Esophagus (tissue), 2 donors: ENCODE measurements around the gene MYO9B. TPM values are rescaled to one million over a fixed set of nuclear protein-coding genes. Genes with fewer than 3 reads are reported as not detected.

ENCODE experiments used
- H3K27ac ChIP-seq, 2 donors: one replicate each; pipeline ENCODE4 v1.5.1; 2013; ENCODE audit warnings: low read depth in 2 of 2, mild to moderate bottlenecking in 2 of 2, inconsistent platforms in 1 of 2, low read length in 1 of 2, moderate library complexity in 1 of 2
- H3K27me3 ChIP-seq, 2 donors: one replicate each; pipeline ENCODE4 v1.6.1; 2013; ENCODE audit warnings: low read length in 2 of 2, control low read depth in 1 of 2, mild to moderate bottlenecking in 1 of 2; ENCODE audit not compliant: insufficient read depth in 2 of 2, control insufficient read depth in 1 of 2
- H3K36me3 ChIP-seq, 2 donors: one replicate each; pipeline ENCODE4 v1.6.1; 2013; ENCODE audit warnings: low read length in 1 of 2; ENCODE audit not compliant: control insufficient read depth in 2 of 2, insufficient read depth in 2 of 2
- H3K4me1 ChIP-seq, 2 donors: one replicate each; pipeline ENCODE4 v1.6.1; 2013; ENCODE audit warnings: low read length in 1 of 2; ENCODE audit not compliant: control insufficient read depth in 2 of 2, insufficient read depth in 2 of 2
- H3K4me3 ChIP-seq, 2 donors: one replicate each; pipeline ENCODE4 v1.5.1; 2013; ENCODE audit warnings: low read length in 2 of 2, mild to moderate bottlenecking in 2 of 2, low read depth in 1 of 2, moderate library complexity in 1 of 2
- H3K9me3 ChIP-seq, 2 donors: one replicate each; pipeline ENCODE4 v1.6.1; 2013; ENCODE audit warnings: mild to moderate bottlenecking in 2 of 2, low read depth in 1 of 2, low read length in 1 of 2, moderate library complexity in 1 of 2; ENCODE audit not compliant: control insufficient read depth in 2 of 2, insufficient read depth in 1 of 2
- WGBS, 2 donors: extraction: QIAGEN DNeasy Blood & Tissue Kit; methylation state at CpG; one replicate each; pipeline ENCODE4 v1.1.7; 2013; 5-methylcytosine and 5-hydroxymethylcytosine counted together
- polyA plus RNA-seq, 2 donors: library from polyadenylated mRNA; stranded (reverse); fragments of 200-250 nt; gene quantifications; one replicate each; pipeline ENCODE4 v1.2.3, GENCODE V29; 2013
- donor health status: healthy with polysubstance abuse.
- donor health status: Bipolar disorder and iron deficiency.

Gene MYO9B
- polyA plus RNA-seq, 2 donors, result 24.2 to 41.2 TPM

DNA sequence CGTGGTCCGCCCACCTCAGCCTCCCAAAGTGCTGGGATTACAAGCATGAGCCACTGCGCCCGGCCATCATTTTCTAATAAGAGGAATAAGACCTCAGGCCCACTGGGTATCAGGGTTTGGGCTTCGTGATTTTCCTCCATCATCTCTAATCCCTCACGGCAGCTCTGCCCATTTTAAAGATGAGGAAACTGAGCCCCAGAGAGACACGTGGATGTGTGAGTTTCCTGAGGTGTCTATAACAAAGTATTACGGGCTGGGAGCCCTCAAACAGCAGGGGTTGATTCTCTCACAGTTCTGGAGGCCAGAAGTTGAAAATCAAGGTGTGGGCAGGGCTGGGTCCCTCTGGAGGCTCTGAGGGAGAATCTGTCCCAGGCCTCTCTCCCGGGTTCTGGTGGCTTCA, 33.7 kb downstream of the MYO9B start:
- Histone ChIP-seq H3K27me3 (no peaks in the 10 kb centered on the region), H3K36me3 (peaks cover 0 to 19% of the 10 kb centered on the region in 2 donors), H3K4me3 (no peak overlapping the region), H3K27ac (no peak overlapping the region), H3K4me1 (peaks cover 9 to 25% of the 10 kb centered on the region in 2 donors), H3K9me3 (no peaks in the 10 kb centered on the region)
- WGBS, 2 donors, result 90 to 93% methylated on average over 9 of the region's 9 CpGs

DNA sequence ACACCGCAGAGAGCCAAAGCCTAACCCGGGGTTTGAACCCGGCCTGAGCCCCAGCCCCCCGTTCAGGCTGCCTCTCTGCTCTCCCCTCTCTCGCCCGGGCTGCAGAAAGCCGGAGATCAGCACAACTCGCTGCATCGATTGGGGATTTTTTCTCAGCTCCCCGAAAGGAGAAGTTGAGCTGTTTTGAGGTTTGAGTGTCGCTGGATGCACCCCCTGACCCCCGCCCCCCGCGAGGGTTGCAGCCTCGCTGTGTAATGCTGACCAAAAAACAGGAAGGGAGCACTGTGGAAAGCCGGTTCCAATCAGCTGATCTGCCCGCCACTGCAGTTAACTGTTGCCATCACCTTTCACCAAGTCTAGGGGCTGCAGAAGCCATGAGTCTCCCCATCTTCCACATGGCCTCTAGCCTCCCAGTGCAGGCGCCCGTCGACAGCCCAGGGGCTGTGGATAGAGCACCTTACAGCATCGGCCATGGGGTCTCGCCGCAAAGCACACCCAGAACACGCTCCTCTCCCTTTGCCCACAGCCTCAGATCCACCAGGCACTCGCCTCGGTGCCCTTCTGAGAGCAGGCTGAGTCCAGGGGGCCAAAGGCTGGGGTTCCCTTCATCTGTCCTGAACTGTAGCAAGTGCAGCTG, 34.5 kb downstream of the MYO9B start:
- no peaks in the 10 kb centered on the region for H3K27me3 ChIP-seq
- 80 to 83% methylated on average over 26 of the region's 26 CpGs for WGBS, 2 donors
- H3K27ac ChIP-seq, result peak overlapping the region in 1 of 2 donors; percentile 57
- H3K9me3 ChIP-seq, result no peaks in the 10 kb centered on the region
- no peak overlapping the region for H3K4me3 ChIP-seq
- H3K4me1 ChIP-seq, result peaks cover 12 to 25% of the 10 kb centered on the region in 2 donors
- peaks cover 0 to 16% of the 10 kb centered on the region in 2 donors for H3K36me3 ChIP-seq

DNA sequence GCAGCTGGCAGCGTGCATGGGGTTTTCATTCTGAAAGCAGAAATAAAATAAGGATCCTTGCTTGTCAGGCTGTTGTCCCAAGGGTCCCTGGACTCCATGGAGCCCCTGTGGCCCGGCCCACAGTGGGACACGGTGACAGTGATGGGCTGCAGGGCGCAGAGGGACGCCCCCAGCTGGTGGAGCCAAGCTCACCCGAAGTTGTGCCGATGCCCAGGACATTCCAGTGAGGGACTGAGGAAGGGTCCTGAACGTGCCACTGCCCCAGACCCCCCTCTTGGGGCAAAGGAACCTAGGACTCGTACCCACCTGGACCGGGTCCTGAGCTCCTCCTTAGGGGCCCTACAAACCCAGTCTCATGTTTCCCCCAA, 35.0 kb downstream of the MYO9B start:
- Histone ChIP-seq H3K4me1 (peaks cover 12 to 25% of the 10 kb centered on the region in 2 donors), H3K27ac (peak overlapping the region in 1 of 2 donors; percentile 57), H3K9me3 (no peaks in the 10 kb centered on the region), H3K27me3 (no peaks in the 10 kb centered on the region), H3K36me3 (peaks cover 0 to 16% of the 10 kb centered on the region in 2 donors), H3K4me3 (no peak overlapping the region)
- WGBS, 2 donors, result 88 to 93% methylated on average over 10 of the region's 10 CpGs

DNA sequence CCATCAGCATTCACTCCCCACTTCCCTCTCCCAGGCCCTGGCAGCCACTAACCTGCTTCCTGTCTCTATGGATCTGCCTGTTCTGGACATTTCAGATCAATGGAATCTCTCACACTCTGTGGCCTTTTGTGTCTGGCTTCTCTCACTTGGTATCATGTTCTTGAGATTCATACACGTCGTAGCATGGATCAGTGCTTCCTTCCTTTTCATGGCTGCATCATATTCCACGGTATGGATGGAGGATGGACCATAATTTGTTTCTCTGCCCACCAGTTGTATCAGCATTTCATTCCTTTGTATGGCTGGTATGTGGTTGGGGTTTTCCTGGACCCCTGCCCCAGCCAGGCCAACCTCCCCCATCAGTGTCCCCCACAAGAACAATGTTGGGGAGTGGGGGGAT, 36.2 kb downstream of the MYO9B start:
- H3K36me3 ChIP-seq, result peaks cover 0 to 17% of the 10 kb centered on the region in 2 donors
- peaks cover 12 to 25% of the 10 kb centered on the region in 2 donors for H3K4me1 ChIP-seq

DNA sequence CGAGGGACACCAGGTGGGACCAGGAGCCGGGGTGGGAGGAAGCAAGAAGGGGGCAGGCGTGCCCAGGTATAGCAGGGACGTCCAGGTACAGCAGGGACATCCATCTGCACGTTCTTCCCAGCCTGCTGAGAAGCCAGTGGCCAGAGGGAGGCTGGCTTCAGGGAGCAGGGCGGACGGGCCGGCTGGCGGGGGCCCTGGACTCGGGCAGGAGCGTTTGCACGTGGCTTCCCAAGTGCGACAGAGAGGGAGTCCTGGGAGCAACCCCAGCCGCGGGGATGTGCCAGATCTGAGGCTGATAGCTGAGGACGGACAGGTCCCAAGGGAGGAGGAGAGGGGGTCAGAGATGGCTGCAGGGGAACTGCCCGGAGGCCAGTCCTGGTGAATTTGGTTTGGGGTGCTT, 36.7 kb downstream of the MYO9B start:
- Histone ChIP-seq H3K36me3 (peaks cover 0 to 17% of the 10 kb centered on the region in 2 donors), H3K4me1 (peaks cover 12 to 25% of the 10 kb centered on the region in 2 donors)
- 81 to 88% methylated on average over 17 of the region's 17 CpGs for WGBS, 2 donors

More for the DNA sequence above, 36.2 kb downstream of the MYO9B start:
- no peak overlapping the region for H3K4me3 ChIP-seq
- H3K27me3 ChIP-seq, result no peaks in the 10 kb centered on the region
- H3K27ac ChIP-seq, result no peak overlapping the region
- WGBS, 2 donors, result 86 to 94% methylated on average over 3 of the region's 3 CpGs
- no peaks in the 10 kb centered on the region for H3K9me3 ChIP-seq

DNA sequence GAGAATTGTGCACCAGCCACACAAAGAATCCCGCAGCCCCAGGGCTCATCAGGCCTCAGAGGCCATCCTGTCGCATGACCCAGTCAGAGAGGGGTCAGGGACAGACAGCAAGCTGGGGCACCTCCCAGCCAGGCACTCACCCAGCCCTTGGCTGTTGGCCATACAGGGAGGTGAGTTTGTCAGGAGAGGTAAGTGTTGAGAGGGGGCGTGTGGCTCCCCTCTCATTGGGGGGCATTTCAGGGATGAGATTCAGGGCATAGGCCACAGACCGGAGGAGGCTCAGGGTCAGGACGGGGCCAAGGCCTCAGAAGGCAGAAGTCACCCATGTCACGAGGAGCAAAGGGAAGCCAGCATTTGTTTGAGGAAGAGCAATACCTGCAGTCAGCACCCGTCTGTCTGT, 37.1 kb downstream of the MYO9B start:
- Histone ChIP-seq H3K4me1 (peaks cover 12 to 21% of the 10 kb centered on the region in 2 donors), H3K9me3 (no peaks in the 10 kb centered on the region), H3K27me3 (no peaks in the 10 kb centered on the region), H3K36me3 (peaks cover 0 to 17% of the 10 kb centered on the region in 2 donors), H3K27ac (no peak overlapping the region), H3K4me3 (no peak overlapping the region)
- WGBS, 2 donors, result 81 to 85% methylated on average over 7 of the region's 7 CpGs

More for the DNA sequence above, 36.7 kb downstream of the MYO9B start:
- Histone ChIP-seq H3K4me3 (no peak overlapping the region), H3K27me3 (no peaks in the 10 kb centered on the region), H3K9me3 (no peaks in the 10 kb centered on the region), H3K27ac (no peak overlapping the region)

DNA sequence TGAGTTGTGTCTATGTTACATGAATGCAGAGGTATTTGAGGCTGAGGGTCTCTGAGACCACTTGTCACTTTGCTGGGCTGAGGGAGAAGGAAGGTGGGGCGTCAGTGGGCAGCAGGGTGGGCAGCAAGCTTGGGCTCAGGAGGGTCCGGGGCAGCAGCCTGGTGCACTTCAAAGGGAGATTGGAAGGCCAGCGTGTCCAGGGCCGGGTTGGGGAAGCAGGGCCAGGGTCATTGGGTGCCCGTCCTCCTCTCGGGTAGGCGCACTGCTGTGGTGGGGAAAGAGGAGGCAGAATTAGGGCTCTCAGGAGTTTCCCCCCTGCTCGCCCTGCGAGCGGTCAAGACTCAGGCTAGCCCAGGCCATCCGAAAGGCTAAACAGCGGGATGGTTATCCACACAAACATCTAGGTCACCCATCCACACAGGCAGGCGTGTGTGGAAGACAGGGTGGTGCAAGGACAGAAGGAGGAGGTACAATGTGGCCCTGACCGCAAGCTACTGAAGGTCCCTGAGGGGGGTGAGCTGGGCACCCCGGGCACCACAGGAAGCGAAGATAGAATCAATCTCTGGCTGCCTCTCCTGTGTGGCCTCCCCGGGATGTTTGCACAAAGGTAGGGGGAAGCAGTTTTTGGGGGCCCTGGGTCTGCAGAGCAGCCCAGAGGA, 37.7 kb downstream of the MYO9B start:
- Histone ChIP-seq H3K4me1 (peaks cover 12 to 17% of the 10 kb centered on the region in 2 donors), H3K9me3 (no peaks in the 10 kb centered on the region), H3K36me3 (peaks cover 0 to 19% of the 10 kb centered on the region in 2 donors), H3K27ac (no peak overlapping the region), H3K27me3 (no peaks in the 10 kb centered on the region), H3K4me3 (no peak overlapping the region)
- WGBS, 2 donors, result 91% methylated on average over 17 of the region's 17 CpGs

DNA sequence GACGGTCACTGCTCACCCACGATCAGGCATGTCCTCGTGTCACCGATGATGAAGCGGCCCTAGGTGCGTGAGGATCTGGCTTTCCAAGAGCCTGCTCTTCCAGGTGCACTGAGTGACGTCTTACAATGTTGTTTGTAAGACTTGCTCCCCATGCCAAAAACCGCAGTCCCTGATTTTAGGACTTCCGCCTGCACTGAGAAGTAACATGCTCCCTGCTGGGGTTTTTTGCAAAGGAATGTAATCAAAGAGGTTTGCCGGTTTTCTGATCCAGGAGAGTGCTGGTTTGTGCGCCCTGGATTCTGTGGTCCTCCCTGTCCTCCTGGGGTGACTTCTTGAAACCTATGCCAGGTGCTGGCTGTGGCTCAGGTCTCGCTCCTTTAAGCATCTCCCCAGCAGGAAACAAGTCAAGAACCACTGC, 38.8 kb downstream of the MYO9B start:
- peaks cover 12 to 15% of the 10 kb centered on the region in 2 donors for H3K4me1 ChIP-seq
- peaks cover 0 to 19% of the 10 kb centered on the region in 2 donors for H3K36me3 ChIP-seq
- H3K27ac ChIP-seq, result peak overlapping the region; percentile 64 to 72
- H3K9me3 ChIP-seq, result no peaks in the 10 kb centered on the region
- WGBS, 2 donors, result 42 to 59% methylated on average over 12 of the region's 12 CpGs
- H3K27me3 ChIP-seq, result no peaks in the 10 kb centered on the region
- no peak overlapping the region for H3K4me3 ChIP-seq

DNA sequence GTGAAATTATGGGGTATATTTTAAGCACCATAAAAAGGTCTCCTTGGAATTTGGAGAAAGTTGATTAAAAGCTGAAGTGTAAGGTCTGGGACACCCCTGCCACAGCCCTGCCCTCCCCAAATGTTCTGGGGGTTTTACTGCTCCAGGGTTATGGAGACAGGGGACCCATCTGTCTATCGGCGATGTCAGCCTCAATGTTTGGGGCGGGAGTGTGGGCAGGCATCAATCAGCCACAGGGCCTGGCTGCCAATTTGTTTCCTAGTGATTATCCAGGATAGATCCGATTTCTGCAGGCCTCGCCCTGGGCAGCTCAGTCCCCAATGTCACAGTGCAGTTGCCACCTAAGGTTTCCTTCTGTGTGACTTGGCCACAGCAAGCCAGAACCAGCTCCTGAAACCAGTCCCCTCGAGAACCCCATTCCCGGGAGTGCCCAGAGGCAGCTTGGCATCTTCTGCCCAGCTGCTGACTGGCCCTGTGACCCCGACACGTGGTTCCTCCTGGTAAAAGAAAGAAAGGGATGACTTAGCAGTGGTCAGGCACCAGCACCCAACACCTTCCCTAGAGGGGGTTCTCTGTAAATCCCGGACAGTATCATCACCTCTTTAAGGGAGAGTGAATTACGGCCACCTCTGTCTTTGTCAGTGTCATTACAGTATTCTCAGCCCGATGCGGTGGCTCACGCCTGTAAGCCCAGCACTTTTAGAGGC, 41.6 kb downstream of the MYO9B start:
- Histone ChIP-seq H3K4me1 (peaks cover 9 to 14% of the 10 kb centered on the region in 2 donors), H3K27me3 (no peaks in the 10 kb centered on the region), H3K27ac (no peak overlapping the region), H3K4me3 (no peak overlapping the region), H3K36me3 (peaks cover 0 to 18% of the 10 kb centered on the region in 2 donors), H3K9me3 (no peaks in the 10 kb centered on the region)
- 81 to 85% methylated on average over 14 of the region's 14 CpGs for WGBS, 2 donors
